Measurements from ENCODE around the gene KLHL7.
"Not testable (repeated sequence)": the region's sequence is repeated elsewhere in the genome, so short reads cannot be mapped to it uniquely, and the experiment has no call there.

KLHL7 gene

DNA sequence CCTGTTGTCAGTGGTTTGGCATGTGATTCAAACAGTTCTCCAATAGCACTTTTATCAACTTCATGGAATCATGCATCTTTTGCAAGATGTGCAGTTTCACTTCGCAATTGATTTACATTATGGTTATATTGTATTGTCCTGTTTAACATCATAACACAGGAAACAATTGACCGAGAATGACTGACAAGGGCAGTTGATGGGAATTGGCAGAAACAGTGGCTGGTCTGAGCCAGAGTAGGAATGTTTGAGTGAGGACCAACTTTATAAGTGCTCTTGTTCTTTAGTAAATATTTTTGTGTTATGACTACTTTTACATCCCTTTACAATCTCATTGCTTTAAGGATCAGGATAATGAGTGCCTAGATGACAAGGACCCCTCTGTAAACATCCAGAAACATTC is 2.2 kb downstream of the KLHL7 start:
- DNase-seq: no peak

DNA sequence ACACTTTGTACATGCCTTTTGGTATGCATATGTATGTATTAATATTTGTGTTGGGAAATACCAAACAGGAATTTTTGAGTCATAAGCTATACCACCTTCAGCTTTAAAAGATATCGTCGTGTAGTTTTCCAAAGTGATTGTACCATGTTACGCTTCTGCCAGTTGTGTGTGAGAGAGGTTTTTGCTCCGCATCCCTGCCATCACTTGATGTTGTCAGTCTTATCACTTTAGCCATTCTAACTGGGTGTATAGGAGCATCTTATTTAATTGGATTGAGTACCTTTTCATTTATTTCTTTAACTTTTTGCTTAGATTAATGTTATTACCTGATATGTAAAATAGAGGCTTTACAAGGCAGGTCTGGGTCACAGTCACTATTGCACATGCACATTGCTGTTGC is 3.4 kb downstream of the KLHL7 start:
- DNase-seq: no peak

DNA sequence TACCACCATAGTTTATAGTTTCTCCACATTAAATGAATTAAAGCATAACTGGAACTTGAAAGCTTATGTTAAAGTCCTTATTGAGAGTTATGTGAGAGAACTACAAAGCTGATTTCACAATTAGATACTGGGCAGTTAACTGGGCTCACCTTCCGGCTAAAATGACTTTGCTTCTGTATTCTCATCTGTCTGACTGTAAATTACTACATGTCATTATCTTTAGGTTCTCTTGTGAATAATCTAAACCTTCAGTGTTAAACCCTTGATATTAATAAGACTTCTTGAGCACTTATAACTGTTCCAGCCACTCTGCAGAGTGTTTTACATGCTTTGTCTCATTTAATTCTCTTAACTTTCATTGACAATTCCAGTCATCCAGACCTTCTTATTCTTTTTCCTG is 3.9 kb downstream of the KLHL7 start:
- DNase-seq: no peak

DNA sequence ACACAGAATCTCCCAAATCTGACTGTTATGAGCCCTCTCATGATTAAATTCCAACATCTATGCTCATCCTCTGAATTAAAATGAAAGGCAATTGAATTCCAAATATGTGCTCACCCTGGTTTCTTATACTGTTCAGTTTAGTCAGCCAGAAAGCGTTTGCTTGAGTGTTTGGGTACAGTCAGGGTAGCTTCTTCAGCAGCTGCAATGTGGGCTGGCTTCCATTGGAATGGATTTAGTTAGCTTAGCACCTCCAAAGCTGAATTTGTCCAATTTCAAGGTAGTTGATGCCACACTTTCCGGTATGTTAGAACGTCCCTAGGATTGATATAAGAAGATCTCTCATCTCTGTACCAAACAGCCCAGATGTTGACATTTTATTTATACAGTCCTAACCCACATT is 9.3 kb downstream of the KLHL7 start:
- DNase-seq: no peak

DNA sequence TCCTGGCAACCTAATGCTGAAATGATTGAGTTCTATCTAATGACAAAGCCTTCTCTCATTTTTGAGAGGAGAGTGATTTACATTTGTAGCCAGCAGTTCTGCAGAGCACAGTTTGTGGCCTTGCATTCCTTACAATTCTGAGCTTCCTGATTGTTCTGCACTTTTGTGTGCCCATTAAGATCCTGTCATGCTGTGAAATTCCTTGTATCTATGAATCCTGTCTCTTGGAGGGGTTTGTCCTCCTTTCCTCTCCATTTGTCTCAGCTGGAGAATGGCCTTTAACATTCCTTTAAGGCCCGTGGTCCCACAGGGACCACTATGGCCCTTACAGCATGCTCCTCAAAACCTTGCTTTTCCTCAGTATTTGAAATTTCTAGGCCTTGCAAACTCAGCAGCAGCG is 10.4 kb downstream of the KLHL7 start:
- DNase-seq: no peak

DNA sequence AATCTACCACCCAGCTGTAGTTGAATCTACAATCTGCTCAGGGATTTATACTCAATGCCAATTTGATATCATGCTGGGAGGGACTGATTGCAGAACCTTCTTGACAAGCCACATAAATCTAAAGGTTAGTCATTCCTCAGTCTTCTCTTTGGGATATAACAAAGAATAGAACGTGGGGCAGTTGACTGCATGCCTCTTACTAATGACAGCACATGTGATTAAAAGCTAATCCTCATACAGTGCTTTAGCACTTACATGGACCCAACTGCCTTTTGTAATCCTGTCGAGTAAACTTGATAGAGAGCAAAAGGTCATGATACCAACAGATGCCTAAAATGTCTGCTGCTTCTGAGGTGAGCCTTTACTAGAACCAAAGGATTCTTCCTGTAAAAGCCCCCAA is 12.3 kb downstream of the KLHL7 start:
- no peak for DNase-seq

DNA sequence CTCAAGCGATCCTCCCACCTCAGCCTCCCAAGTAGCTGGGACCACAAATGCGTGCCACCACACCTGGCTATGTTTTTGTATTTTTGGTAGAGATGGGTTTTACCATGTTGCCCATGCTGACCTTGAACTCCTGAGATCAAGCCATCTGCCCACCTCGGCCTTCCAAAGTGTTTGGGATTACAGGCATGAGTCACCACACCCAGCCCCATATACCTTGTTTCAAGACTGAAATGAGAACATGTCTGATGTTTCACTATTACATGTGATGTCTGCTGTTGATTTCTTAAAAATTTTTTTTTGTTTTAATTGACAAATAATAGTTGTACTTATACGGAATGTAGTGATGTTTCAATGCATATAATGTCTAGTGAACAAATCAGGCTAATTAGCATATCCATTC is 14.5 kb downstream of the KLHL7 start:
- no peak for DNase-seq

DNA sequence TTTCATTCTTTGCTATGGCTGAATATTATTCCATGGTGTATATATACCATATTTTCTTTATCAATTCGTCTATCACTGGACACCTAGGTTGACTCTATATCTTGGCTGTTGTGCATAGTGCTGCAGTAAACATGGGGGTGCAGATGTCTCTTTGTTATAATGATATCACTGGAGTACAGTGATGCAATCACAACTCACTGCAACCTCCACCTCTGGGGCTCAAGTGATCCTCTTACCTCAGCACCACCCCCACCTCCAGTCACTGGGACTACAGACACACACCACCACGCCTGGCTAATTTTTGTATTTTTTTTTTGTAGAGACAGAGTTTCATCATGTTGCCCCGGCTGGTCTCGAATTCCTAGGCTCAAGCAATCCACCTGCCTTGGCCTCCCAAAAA is 15.6 kb downstream of the KLHL7 start:
- no peak for DNase-seq

DNA sequence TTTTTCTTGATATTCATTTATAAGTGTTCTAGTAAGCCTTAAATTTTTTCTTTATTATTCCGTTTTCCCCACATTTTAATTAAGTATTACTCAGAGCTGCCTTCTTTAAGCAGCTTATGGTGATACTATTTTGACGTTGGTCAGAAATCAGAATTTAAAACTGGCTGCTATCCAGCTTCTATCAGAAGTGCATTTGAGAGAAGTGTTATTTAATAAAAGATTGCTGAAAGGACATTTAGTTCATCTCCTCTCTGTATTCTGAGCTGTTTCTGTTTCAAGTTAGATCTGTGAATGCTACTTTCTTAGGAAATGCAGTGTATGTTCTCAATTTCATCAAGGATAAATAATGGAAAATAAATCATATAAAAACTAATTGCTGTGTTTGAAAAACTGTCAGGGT is 17.4 kb downstream of the KLHL7 start:
- no peak for DNase-seq

DNA sequence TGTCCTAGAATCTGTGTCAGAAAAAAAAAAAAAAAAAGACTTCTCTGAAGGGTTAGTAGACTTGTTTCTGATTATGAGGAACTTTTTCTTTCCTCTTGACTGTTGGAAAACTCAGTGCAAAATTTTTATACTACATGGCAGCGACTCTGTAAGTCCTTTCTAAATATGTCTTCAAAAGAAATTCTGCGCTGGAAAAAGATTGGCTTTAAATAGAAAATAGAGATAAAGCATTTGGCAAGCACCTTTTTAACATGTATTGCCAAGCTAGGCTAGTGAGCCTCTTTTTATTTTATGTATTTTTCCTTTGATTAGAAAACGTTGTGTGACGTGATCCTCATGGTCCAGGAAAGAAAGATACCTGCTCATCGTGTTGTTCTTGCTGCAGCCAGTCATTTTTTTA is 17.9 kb downstream of the KLHL7 start:
- DNase-seq: no peak

DNA sequence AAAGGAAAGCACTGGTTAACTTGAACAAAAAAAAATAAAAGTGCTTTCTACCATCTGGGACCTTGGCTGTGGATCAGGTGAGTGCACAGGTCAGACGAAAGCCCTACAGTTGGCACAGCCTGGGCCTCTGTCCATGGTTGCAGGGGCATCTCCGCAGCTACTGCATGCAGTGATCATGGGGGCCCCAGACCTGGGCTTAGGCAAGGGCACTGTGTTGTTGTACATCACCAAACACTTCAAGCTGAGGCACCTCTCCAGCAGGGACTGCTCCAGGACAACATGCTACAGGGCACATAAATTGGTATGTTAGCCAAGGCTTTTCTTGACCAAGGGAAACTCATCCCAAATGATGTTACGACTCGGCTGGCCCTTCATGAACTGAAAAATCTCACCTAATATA is 23.5 kb downstream of the KLHL7 start:
- no peak for DNase-seq

DNA sequence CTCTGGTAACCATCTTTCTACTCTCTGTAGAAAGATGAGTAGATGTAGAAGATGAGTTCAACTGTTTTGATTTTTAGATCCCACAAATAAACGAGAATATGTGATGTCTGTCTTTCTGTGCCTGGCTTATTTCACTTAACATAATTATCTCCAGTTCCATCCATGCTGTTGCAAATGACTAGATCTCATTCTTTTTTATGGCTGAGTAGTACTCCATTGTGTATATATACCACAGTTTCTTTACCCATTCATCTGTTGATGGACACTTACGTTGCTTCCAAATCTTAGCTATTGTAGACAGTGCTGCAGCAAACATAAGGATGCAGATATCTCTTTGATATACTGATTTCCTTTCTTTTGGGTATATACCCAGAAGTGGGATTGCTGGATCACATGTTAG is 26.2 kb downstream of the KLHL7 start:
- DNase-seq: not testable (repeated sequence)

DNA sequence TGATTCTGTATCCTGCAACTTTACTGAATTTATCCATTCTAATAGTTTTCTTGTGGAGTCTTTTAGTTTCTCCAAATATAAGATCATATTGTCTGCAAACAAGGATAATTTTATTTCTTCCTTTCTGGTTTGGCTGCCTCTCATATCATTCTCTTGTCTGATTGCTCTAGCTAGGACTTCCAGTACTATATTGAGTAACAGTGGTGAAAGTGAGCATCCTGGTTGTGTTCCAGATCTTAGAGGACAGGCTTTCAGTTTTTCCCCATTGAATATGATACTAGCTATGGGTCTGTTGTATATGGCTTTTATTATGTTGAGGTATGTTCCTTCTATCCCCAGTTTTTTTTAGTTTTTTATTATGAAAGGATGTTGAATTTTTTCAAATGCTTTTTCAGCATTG is 28.2 kb downstream of the KLHL7 start:
- DNase-seq: no peak

DNA sequence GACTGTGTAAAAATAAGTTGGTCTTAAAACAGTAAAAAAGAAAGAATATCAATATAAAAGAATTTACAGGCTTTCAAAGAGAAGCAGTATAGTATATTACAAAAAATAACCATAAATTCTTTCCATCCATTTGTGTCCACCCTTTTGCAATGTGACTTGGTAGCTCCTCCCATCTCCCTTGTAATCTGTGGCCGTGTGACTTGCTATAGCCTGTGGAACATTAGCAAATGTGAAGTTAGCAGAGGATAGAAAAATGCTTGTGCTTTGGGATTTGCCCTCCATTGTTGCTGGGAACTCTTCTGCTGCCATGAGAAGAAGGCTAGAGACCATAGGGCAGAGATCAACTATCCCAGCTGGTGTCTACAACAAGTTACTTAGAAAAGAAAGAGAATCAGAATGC is 30.2 kb downstream of the KLHL7 start:
- DNase-seq: no peak

DNA sequence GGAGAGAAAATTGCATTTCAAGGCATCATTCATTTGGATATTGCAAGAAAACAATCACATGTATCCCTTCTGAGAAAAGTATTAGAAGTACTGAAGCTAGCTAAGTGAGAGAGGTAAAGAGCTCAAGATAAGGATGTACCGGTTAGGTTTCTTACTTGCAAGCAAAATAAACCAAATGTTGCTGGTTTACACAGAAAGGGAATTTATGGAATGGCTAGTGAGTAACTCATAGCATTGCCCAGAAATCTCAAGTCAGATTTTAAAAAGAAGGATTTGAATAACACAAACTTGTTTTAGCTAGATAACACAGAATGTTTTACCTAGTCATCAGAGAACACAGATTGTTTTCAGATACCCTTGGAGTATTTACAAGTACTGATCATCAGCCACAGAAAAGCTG is 30.6 kb downstream of the KLHL7 start:
- DNase-seq: no peak

DNA sequence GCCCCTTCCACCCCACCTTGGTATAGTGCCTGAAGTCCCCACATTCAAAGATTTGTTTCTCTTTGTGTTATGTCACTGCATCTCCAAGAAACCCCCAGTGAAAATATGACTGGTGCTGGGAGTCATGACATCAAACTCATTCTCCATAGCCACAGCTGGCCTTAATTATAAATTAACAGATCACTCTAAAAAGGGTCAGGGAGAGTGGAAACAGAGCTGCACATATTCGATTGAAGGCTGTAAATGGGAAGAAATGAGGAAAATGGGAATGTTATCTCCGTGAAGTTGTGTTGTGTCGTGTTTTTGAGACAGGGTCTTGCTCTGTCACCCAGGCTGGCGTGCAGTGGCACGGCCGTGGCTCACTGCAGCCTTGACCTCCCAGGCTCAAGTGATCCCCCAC is 52.1 kb downstream of the KLHL7 start:
- no peak for DNase-seq

DNA sequence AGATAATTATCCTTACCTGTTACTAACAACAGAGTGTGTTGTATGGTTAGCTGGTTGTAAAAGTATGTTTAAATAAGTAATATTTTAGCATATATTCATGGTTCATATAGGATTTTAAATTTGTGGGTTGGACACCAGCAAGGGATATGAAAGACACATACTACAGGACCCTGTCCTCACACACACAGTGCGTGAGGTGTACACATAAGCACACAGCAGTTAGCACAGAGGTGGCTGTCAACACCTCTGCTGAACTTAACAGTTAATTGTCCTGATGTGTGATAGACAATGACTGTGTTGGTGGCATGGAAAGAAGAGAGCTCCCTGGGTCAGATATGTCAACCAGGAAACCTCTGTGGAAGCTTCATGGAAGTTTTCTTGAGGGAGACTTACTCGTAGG is 53.0 kb downstream of the KLHL7 start:
- DNase-seq: no peak

DNA sequence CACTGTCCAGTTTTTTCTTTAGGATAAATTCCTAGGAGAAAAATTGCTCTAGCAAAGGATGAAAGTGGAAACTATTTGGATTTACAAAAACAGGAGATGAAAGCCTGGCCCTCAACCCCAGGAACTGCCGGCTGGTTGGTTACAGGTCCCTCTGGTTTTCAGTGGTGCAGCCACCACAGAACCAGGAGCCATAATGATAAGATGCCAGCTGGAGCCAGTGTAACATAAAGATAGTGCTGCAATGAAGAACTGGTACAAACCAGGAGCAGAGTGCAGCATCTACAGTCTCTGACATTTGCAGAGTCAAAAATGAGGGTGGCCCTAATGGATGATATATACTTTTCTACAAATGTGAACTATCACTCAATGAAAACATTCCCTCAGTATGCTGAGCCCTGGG is 55.9 kb downstream of the KLHL7 start:
- no peak for DNase-seq

DNA sequence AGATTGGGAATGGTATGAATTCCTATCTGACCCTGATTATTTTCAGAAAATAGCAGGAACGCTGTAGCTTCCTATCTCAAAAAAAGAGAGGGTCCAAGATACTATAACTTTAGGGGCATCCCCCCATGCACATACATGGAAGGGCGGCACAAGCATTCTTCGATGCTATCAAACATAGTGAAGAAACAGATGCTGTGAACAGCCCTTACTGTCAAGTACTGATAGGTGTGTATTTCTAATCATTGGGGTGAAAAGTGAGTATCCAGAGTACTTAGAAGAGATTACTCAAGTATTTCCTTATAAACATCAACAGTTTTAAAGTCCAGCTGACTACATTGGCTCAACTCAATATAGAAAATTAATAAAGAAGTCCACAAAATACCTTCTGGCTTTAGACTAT is 59.3 kb downstream of the KLHL7 start:
- DNase-seq: no peak

DNA sequence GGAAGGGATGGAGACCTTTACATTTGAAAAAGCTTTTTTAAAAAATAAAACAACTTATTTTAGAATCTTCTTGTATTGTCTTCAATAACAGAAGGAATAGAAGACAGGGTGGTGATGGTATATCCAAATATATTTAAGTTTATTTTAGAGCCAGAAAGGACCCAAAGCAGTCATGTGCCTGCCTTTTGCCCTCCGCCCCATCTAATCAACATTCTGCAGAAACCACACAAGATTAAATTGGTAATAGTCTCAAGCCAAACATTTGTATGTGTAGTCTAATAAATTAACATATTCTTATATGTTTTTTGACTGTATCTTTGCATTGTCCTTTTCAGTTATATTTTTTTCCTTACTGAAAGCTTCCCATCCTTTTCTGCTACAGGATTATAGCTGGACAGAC is 59.7 kb downstream of the KLHL7 start:
- no peak for DNase-seq

DNA sequence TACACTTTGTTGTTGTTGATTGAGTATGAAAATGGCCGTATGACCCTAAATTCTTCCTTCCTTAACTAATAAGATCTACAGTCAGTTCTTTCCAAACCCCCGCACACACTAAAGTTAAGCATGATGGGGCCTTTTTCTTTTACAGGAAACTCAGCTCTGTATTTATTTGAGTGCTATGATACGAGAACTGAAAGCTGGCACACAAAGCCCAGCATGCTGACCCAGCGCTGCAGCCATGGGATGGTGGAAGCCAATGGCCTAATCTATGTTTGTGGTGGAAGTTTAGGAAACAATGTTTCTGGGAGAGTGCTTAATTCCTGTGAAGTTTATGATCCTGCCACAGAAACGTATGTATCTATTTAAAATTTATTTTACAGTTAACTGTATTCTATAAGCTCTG is 62.1 kb downstream of the KLHL7 start:
- no peak for DNase-seq

DNA sequence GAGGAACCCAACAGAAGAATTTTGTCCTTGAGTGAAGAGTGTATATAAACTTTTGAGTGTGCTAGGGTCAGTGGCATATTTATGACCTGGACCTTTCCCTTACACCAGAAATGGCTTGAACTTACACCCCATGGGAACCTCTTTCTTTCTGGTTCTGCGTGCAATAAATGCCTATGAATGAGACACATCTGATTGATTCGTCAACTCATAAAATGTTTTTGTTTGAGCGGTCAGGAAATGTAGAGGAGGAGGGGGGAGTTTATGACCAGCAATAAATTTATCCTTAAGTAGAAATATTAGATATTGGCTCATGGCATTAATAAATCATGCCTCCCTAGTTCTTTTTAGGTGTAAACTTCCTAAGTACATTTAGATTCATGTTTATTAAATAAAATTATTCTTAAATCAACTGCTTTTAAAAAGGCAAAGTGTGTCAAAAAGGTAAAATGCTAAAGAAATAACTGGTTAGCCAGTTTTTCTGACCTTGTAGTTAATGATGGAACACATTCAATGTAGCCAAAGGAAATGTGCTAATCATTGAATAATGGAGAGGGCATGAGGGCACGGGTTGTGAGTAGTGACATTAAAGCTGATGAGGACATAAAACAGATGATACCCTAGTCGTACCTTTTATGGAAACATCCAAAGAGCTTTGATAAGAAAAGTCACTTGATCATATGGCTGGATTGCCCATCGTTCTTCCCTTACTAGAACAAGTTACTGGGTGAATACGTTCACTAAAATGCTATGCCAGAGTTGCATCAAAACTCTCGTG is 62.7 kb downstream of the KLHL7 start:
- DNase-seq: no peak

DNA sequence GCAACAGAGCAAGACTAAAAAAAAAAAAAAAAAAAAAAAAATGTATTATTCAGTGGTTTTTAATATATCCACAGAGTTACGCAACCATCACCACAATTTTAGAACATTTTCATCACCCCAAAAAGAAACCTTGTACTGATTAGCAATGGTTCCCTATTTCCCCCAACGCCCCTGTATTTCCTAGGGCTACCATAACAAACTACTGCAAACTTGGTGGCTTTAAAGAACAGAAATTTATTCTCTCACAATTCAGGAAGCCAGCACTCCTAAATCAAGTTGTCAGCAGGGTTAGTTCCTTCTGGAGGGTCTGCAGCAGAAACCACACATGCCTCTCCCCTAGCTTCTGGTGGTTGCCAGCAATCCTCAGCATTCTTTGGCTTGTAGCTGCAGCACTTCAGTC is 70.4 kb downstream of the KLHL7 start:
- DNase-seq: no peak

DNA sequence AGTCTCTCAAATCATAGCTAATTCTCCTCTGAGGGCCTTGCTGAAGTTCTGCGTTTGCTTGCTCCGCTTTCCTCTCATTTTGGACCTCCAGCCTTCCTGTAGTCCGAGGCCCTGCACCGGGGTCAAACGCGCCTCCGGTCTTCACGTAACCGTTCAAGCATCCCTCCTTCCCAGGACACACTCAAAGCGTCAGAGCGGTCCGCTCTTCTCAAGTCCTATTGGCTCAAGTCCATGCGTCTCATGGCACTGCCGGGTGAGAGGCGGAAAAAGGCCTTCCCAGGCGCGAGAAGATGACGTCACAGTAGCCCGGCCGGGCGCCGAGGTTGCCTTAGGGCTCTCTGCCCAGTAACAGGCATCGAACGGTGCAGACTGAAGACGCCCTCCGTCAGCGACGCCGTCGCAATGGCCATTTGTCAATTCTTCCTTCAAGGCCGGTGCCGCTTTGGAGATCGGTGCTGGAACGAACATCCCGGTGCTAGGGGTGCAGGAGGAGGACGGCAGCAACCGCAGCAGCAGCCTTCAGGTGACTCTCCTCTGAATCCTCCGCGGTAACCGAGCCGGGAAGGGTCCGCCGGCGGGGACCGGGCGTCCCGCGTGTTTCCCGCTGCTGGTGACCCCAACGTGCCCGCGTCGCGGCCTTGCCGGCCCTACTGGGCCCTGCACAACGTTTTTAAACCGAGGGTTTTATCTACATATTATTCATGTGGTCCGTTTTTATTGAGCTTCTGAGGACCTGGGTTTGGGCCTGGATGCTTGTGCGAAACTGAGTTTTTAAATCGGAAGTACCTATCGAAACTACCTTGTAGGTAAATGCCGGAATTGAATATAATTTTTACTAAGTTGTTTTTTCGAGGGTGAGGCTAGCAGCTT is 76.3 kb downstream of the KLHL7 start, which contains the start of gene NUP42:
NUP42 (plus strand) TSS at position 365 of the 870 bp plus-strand sequence; CDS start at position 403, 38 bp downstream.
- peak; percentile 96 for DNase-seq
